GM12878 (cell line): Measurements from ENCODE around the gene TPRN. TPM values are rescaled to one million over a fixed set of nuclear protein-coding genes. Genes with fewer than 3 reads are reported as not detected.

Source experiments
- ATAC-seq: fragments of 200-7000 bp; cut with Tn5 transposase; 3 replicates; pipeline ENCODE4 v1.9.1; 2020; ENCODE audit warnings: mild to moderate bottlenecking, moderate library complexity
- BruUV-seq: library from RNA; stranded (reverse); fragments of 400-500 nt; replicated peaks from 2 replicates; lab custom pipeline; 2021; lab: Mats Ljungman, UMichigan
- CTCF ChIA-PET: fragments of 300-600 bp; sonication (Branson Sonifier 250); formaldehyde crosslinking; extraction: SDS; loops from one replicate; lab custom pipeline; 2021; ENCODE audit warnings: inconsistent platforms; lab: Yijun Ruan, JAX
- POLR2A ChIA-PET: fragments of 350-600 bp; formaldehyde crosslinking; extraction: SDS; loops from one replicate; lab custom pipeline; 2021; ENCODE audit warnings: inconsistent platforms; lab: Charles Lee
- RAD21 ChIA-PET: fragments of 300-600 bp; sonication (Branson Sonifier 250); formaldehyde crosslinking; loops from one replicate; lab custom pipeline; 2023; ENCODE audit warnings: antibody characterized with exemption; ENCODE audit not compliant: unreplicated experiment; lab: Charles Lee
- SMC1A ChIA-PET: fragments of 300-600 bp; sonication (Branson Sonifier 250); formaldehyde crosslinking; loops from one replicate; lab custom pipeline; 2023; ENCODE audit not compliant: unreplicated experiment, uncharacterized antibody; lab: Charles Lee
- DNase-seq: peaks from one replicate; pipeline ENCODE4 v3.0.0-alpha.2; 2011; ENCODE audit warnings: low read depth, low spot score
- FAIRE-seq: peaks from 3 replicates; lab custom pipeline; 2011; peaks lifted over from hg19 to GRCh38; lab: Jason Lieb, UNC
- H2AFZ ChIP-seq: 2 replicates; pipeline ENCODE4 v1.6.0; 2011; ENCODE audit warnings: low read depth, low read length, control low read depth; ENCODE audit not compliant: control insufficient read depth
- H3K27ac ChIP-seq: 2 replicates; pipeline ENCODE4 v1.5.1; 2011; ENCODE audit warnings: control low read depth; ENCODE audit not compliant: control insufficient read depth, insufficient read depth
- H3K27me3 ChIP-seq, 2 experiments: replicated peaks in 1 of 2; 2 replicates each; pipeline versions ENCODE4 v1.6.0 to v1.6.1; 2011; ENCODE audit warnings: low read length in 1 of 2; ENCODE audit not compliant: control insufficient read depth in 2 of 2, insufficient read depth in 2 of 2
- H3K36me3 ChIP-seq, 2 experiments: 2 replicates each; pipeline ENCODE4 v1.5.1; 2011; ENCODE audit warnings: low read length in 1 of 2; ENCODE audit not compliant: control insufficient read depth in 2 of 2, insufficient read depth in 2 of 2
- H3K4me1 ChIP-seq: 2 replicates; pipeline ENCODE4 v1.6.1; 2011; ENCODE audit warnings: mild to moderate bottlenecking, low read length, moderate library complexity, mixed read lengths; ENCODE audit not compliant: control insufficient read depth, insufficient read depth
- H3K4me2 ChIP-seq: 2 replicates; pipeline ENCODE4 v1.6.0; 2011; ENCODE audit warnings: control low read depth; ENCODE audit not compliant: control insufficient read depth, insufficient read depth
- H3K4me3 ChIP-seq: fragments of 200-600 bp; sonication (generic); 2 replicates; pipeline ENCODE4 v1.5.1; 2016
- H3K79me2 ChIP-seq: 2 replicates; pipeline ENCODE4 v1.6.0; 2011; ENCODE audit warnings: low read length; ENCODE audit not compliant: control insufficient read depth, insufficient read depth
- H3K9ac ChIP-seq: 2 replicates; pipeline ENCODE4 v1.8.0; 2011; ENCODE audit warnings: low read length, control low read depth, mixed read lengths; ENCODE audit not compliant: control insufficient read depth, insufficient read depth
- H3K9me3 ChIP-seq: replicated peaks from 3 replicates; pipeline ENCODE4 v1.5.1; 2011; ENCODE audit warnings: mild to moderate bottlenecking, low read length; ENCODE audit not compliant: control insufficient read depth, insufficient read depth
- H4K20me1 ChIP-seq: 2 replicates; pipeline ENCODE4 v1.6.0; 2011; ENCODE audit not compliant: control insufficient read depth, insufficient read depth
- BHLHE40 ChIP-seq, 2 experiments: fragments of 450-650 bp in 1 of 2; IDR thresholded peaks; 2 replicates each; pipeline ENCODE4 v1.6.1; 2011 to 2017; ENCODE audit warnings: low read depth in 2 of 2, borderline replicate concordance in 1 of 2, improper control_type of control experiment in 1 of 2, low read length in 1 of 2, mild to moderate bottlenecking in 1 of 2
- CBX3 ChIP-seq: fragments of 200-600 bp; sonication (generic); IDR thresholded peaks from 2 replicates; pipeline ENCODE4 v1.6.1; 2016; ENCODE audit warnings: low read depth, borderline replicate concordance
- CHD4 ChIP-seq: fragments of 200-600 bp; sonication (generic); IDR thresholded peaks from 2 replicates; pipeline ENCODE4 v1.6.1; 2016; ENCODE audit warnings: mild to moderate bottlenecking
- EGR1 ChIP-seq, 2 experiments: IDR thresholded peaks; 1 replicate in 1 of 2; 2 replicates in 1 of 2; pipeline ENCODE4 v1.6.1; 2011 to 2012; ENCODE audit warnings: low read depth in 2 of 2, low read length in 2 of 2, borderline replicate concordance in 1 of 2, mild to moderate bottlenecking in 1 of 2, moderate library complexity in 1 of 2
- HDGF ChIP-seq: fragments of 450-650 bp; IDR thresholded peaks from 2 replicates; pipeline ENCODE4 v1.6.1; 2016; ENCODE audit warnings: antibody characterized with exemption
- JUND ChIP-seq: IDR thresholded peaks from 2 replicates; pipeline ENCODE4 v1.6.1; 2012; ENCODE audit warnings: low read depth, mild to moderate bottlenecking, low read length, improper control_type of control experiment, moderate library complexity
- MEF2A ChIP-seq: IDR thresholded peaks from 2 replicates; pipeline ENCODE4 v1.6.1; 2011; ENCODE audit warnings: low read depth, mild to moderate bottlenecking, low read length, moderate library complexity; ENCODE audit not compliant: insufficient read depth
- NFYB ChIP-seq: IDR thresholded peaks from 2 replicates; pipeline ENCODE4 v1.6.1; 2011; ENCODE audit warnings: low read depth, mild to moderate bottlenecking, low read length, improper control_type of control experiment, moderate library complexity; ENCODE audit not compliant: insufficient read depth
- NR2F1 ChIP-seq: fragments of 450-650 bp; conservative IDR thresholded peaks from 2 replicates; pipeline ENCODE4 v1.6.1; 2017; ENCODE audit warnings: mild to moderate bottlenecking
- POLR2A ChIP-seq: IDR thresholded peaks from 2 replicates; pipeline ENCODE4 v1.6.1; 2011; ENCODE audit warnings: low read depth, mild to moderate bottlenecking, low read length
- POLR2AphosphoS2 ChIP-seq: IDR thresholded peaks from 2 replicates; pipeline ENCODE4 v1.6.1; 2011; ENCODE audit warnings: low read depth, mild to moderate bottlenecking, low read length, improper control_type of control experiment, moderate library complexity
- RB1 ChIP-seq: fragments of 450-650 bp; formaldehyde crosslinking; IDR thresholded peaks from 2 replicates; pipeline ENCODE4 v1.6.1; 2017; ENCODE audit warnings: mild to moderate bottlenecking, borderline replicate concordance
- SREBF1 ChIP-seq: IDR thresholded peaks from 2 replicates; pipeline ENCODE4 v1.6.1; 2012; ENCODE audit warnings: mild to moderate bottlenecking, low read length
- STAT1 ChIP-seq: fragments of 450-650 bp; conservative IDR thresholded peaks from 2 replicates; pipeline ENCODE4 v1.6.1; 2014; ENCODE audit warnings: antibody characterized with exemption, mild to moderate bottlenecking
- ZNF274 ChIP-seq: IDR thresholded peaks from one replicate; pipeline ENCODE4 v1.8.0; 2011; ENCODE audit not compliant: insufficient read length, insufficient read depth
- whole genome bisulfite sequencing: methylation state at CpG from one replicate; pipeline ENCODE4 v1.1.6; 2016; ENCODE audit warnings: low lambda C conversion rate; ENCODE audit not compliant: insufficient replicate concordance, insufficient coverage; ENCODE audit errors: missing lambda C conversion rate; 5-methylcytosine and 5-hydroxymethylcytosine counted together
- in situ Hi-C: fragments of 300-500 bp; cut with MboI; formaldehyde crosslinking; loops from 9 replicates; pipeline ENCODE4 v1.14.3; 2018; ENCODE audit warnings: mixed read lengths
- intact Hi-C: fragments of 100-400 bp; cut with micrococcal nuclease; formaldehyde crosslinking; loops from one replicate; pipeline ENCODE4 v1.14.2; 2022; ENCODE audit not compliant: unreplicated experiment
- polyA plus RNA-seq, 11 experiments: library from polyadenylated mRNA; depleted of rRNA in 4 of 11; unstranded in 6 of 11; stranded (reverse) in 5 of 11; fragments of >200 nt; fragmentation: Nextera tagmentation in 4 of 11; fragmentation: Illumina TruSeq in 1 of 11; extraction: Ambion mirVana in 4 of 11; extraction: Trizol in 1 of 11; gene quantifications; 1 replicate in 1 of 11; 2 replicates in 10 of 11; pipeline versions ENCODE4 v1.2.1 to v1.2.3, GENCODE V29; 2011 to 2016; ENCODE audit warnings: inconsistent platforms in 2 of 11, missing spikeins in 2 of 11, low read depth in 1 of 11
- total RNA-seq, 4 experiments: library from RNA; depleted of rRNA in 3 of 4; stranded (reverse); fragments of >200 nt in 3 of 4; fragmentation: Illumina TruSeq in 1 of 4; extraction: Trizol in 1 of 4; gene quantifications; 2 replicates each; pipeline versions ENCODE4 v1.2.1 to v1.2.3, GENCODE V29; 2013 to 2021
- TF ChIP-seq, protein P1 (sequence below): fragments of 450-650 bp; IDR thresholded peaks from 2 replicates; pipeline ENCODE4 v1.6.1; 2016; ENCODE audit warnings: mild to moderate bottlenecking

Gene TPRN
- total and polyA plus RNA-seq, 10 of the 15 experiments (the other 5 are each of a cell fraction or from before 2014, with no cell fraction given) = 0.18 to 19.5 (median 3.1) TPM

- no peak for FAIRE-seq
- in situ Hi-C loops = no loop called here
- peaks cover 0 to 5% of the 10 kb centered on the region in 2 experiments; a peak in 2 of 4 replicates for H3K27me3 ChIP-seq
- no peak overlapping the region for H3K4me3 ChIP-seq
- ChIA-PET POLR2A (no interaction called here), CTCF (interaction anchor here (1.0 kb wide), 1 partner anchor 52 kb away, joined by 3 read pairs; no protein-coding TSS in a partner anchor), SMC1A (no interaction called here), RAD21 (interaction anchor here (0.8 to 3.0 kb wide), 2 partner anchors 15 to 23 kb away, joined by 3 to 14 read pairs; partner anchors contain the start of genes ANAPC2 and SSNA1)
- H3K4me2 ChIP-seq = no peak overlapping the region
- no peaks in the 10 kb centered on the region for H4K20me1 ChIP-seq
- peaks cover 8% of the 10 kb centered on the region; the same call in 1 of the 2 replicates for H3K4me1 ChIP-seq
- H3K36me3 ChIP-seq = no peaks in the 10 kb centered on the region
- no peaks in the 10 kb centered on the region for H3K9me3 ChIP-seq
- no peak for ATAC-seq
- no TSS peak for BruUV-seq
- intact Hi-C loops = no loop called here
- no peak overlapping the region for H3K9ac ChIP-seq
- H3K79me2 ChIP-seq = no peaks in the 10 kb centered on the region
- WGBS = 36% methylated on average over 20 of the region's 21 CpGs
- DNase-seq = no peak
- no peak overlapping the region for H3K27ac ChIP-seq
- TF ChIP-seq POLR2A = no peak
- TF ChIP-seq NR2F1 = no peak
- no peak for TF ChIP-seq JUND
- TF ChIP-seq CHD4 = no peak
- no peak for TF ChIP-seq STAT1
- no peak for TF ChIP-seq RB1
- TF ChIP-seq HDGF = no peak
- no peak for TF ChIP-seq MEF2A
- no peak for TF ChIP-seq EGR1 (IDR thresholded peaks at IDR 0.05; ENCODE audit: borderline replicate concordance in 1 of 2, low read depth in 2 of 2, low read length in 2 of 2)
- no peak for TF ChIP-seq CBX3
- TF ChIP-seq POLR2AphosphoS2 = no peak
- no peak for TF ChIP-seq NFYB
- TF ChIP-seq, protein P1, sequence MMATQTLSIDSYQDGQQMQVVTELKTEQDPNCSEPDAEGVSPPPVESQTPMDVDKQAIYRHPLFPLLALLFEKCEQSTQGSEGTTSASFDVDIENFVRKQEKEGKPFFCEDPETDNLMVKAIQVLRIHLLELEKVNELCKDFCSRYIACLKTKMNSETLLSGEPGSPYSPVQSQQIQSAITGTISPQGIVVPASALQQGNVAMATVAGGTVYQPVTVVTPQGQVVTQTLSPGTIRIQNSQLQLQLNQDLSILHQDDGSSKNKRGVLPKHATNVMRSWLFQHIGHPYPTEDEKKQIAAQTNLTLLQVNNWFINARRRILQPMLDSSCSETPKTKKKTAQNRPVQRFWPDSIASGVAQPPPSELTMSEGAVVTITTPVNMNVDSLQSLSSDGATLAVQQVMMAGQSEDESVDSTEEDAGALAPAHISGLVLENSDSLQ = no peak
- TF ChIP-seq ZNF274 = no peak
- no peak for TF ChIP-seq SREBF1
- TF ChIP-seq BHLHE40 (IDR thresholded peaks at IDR 0.05; ENCODE audit: borderline replicate concordance in 1 of 2, low read depth in 2 of 2, low read length in 1 of 2) = no peak
- no peak overlapping the region for H2AFZ ChIP-seq
Measured at GRCh38 chr9:137172901-137173795, 27.4 kb downstream of the TPRN start.
